Measurements from ENCODE around the gene DENND5B.

DENND5B gene

GRCh38 chr12:31525496-31526157 is 65.3 kb downstream of the DENND5B start:
- ChIA-PET CTCF (interaction anchor here (0.5 kb wide), 1 partner anchor 157 kb away, joined by 3 read pairs; no protein-coding TSS in a partner anchor), POLR2A (no interaction called here)

GRCh38 chr12:31524791-31525495 is 66.0 kb downstream of the DENND5B start:
- no peak for DNase-seq (ENCODE audit: extremely low spot score)
- TF ChIP-seq SP1 (IDR thresholded peaks at IDR 0.05): no peak
- no peak for TF ChIP-seq NFRKB (IDR thresholded peaks at IDR 0.05)
- no peak for TF ChIP-seq PKNOX1 (IDR thresholded peaks at IDR 0.05)
- TF ChIP-seq TARDBP (IDR thresholded peaks at IDR 0.05): no peak
- no peak for TF ChIP-seq L3MBTL2 (conservative IDR thresholded peaks at IDR 0.05)
- TF ChIP-seq FOXA1 (IDR thresholded peaks at IDR 0.05): no peak
- no peak for TF ChIP-seq LEF1 (IDR thresholded peaks at IDR 0.05; ENCODE audit: borderline replicate concordance)
- ChIA-PET POLR2A (no interaction called here), CTCF (interaction anchor here (0.5 kb wide), 1 partner anchor 157 kb away, joined by 3 read pairs; no protein-coding TSS in a partner anchor)

More at GRCh38 chr12:31525496-31526157, 65.3 kb downstream of the DENND5B start:
- TF ChIP-seq ZNF384 (IDR thresholded peaks at IDR 0.05) (no peak), SUZ12 (IDR thresholded peaks at IDR 0.05) (no peak), FOXM1 (IDR thresholded peaks at IDR 0.05; ENCODE audit: borderline replicate concordance) (no peak), LEF1 (IDR thresholded peaks at IDR 0.05; ENCODE audit: borderline replicate concordance) (no peak), ARNT (IDR thresholded peaks at IDR 0.05) (no peak), SP1 (IDR thresholded peaks at IDR 0.05) (no peak), L3MBTL2 (conservative IDR thresholded peaks at IDR 0.05) (no peak), BHLHE40 (IDR thresholded peaks at IDR 0.05; ENCODE audit: borderline replicate concordance) (no peak), NFRKB (IDR thresholded peaks at IDR 0.05) (no peak), HDGF (IDR thresholded peaks at IDR 0.05; ENCODE audit: borderline replicate concordance) (no peak), PKNOX1 (IDR thresholded peaks at IDR 0.05) (no peak), FOXK2 (IDR thresholded peaks at IDR 0.05) (no peak), FOXA1 (IDR thresholded peaks at IDR 0.05) (no peak), ELF4 (IDR thresholded peaks at IDR 0.05) (no peak), CTBP1 (IDR thresholded peaks at IDR 0.05; ENCODE audit: borderline replicate concordance) (no peak), TARDBP (IDR thresholded peaks at IDR 0.05) (no peak)
- DNase-seq (ENCODE audit: extremely low spot score): no peak

GRCh38 chr12:31523306-31523705 is 67.6 kb downstream of the DENND5B start:
- TF ChIP-seq SUZ12 (IDR thresholded peaks at IDR 0.05) (no peak), ELF4 (IDR thresholded peaks at IDR 0.05) (no peak), CTBP1 (IDR thresholded peaks at IDR 0.05; ENCODE audit: borderline replicate concordance) (no peak), ARNT (IDR thresholded peaks at IDR 0.05) (no peak), PKNOX1 (IDR thresholded peaks at IDR 0.05) (no peak)
- ChIA-PET CTCF (no interaction called here), POLR2A (no interaction called here)
- DNase-seq (ENCODE audit: extremely low spot score): no peak

- no peak for DNase-seq (ENCODE audit: extremely low spot score)
- TF ChIP-seq HDGF (IDR thresholded peaks at IDR 0.05; ENCODE audit: borderline replicate concordance) (no peak), NFRKB (IDR thresholded peaks at IDR 0.05) (no peak), SUZ12 (IDR thresholded peaks at IDR 0.05) (no peak), LEF1 (IDR thresholded peaks at IDR 0.05; ENCODE audit: borderline replicate concordance) (no peak), SP1 (IDR thresholded peaks at IDR 0.05) (no peak), FOXM1 (IDR thresholded peaks at IDR 0.05; ENCODE audit: borderline replicate concordance) (no peak), ELF4 (IDR thresholded peaks at IDR 0.05) (no peak), FOXK2 (IDR thresholded peaks at IDR 0.05) (no peak)
- ChIA-PET POLR2A (no interaction called here), CTCF (no interaction called here)
These were observed 68.3 kb downstream of the DENND5B start for GRCh38 chr12:31522607-31523006.

- TF ChIP-seq BHLHE40 (IDR thresholded peaks at IDR 0.05; ENCODE audit: borderline replicate concordance) (no peak), ARNT (IDR thresholded peaks at IDR 0.05) (no peak), FOXA1 (IDR thresholded peaks at IDR 0.05) (no peak), HDGF (IDR thresholded peaks at IDR 0.05; ENCODE audit: borderline replicate concordance) (no peak), SUZ12 (IDR thresholded peaks at IDR 0.05) (no peak), TARDBP (IDR thresholded peaks at IDR 0.05) (no peak), ELF4 (IDR thresholded peaks at IDR 0.05) (no peak), L3MBTL2 (conservative IDR thresholded peaks at IDR 0.05) (no peak), PKNOX1 (IDR thresholded peaks at IDR 0.05) (peak; percentile 46; the same call in 1 of the 2 replicates), ZNF384 (IDR thresholded peaks at IDR 0.05) (no peak), LEF1 (IDR thresholded peaks at IDR 0.05; ENCODE audit: borderline replicate concordance) (no peak), CTBP1 (IDR thresholded peaks at IDR 0.05; ENCODE audit: borderline replicate concordance) (peak; percentile 36; the same call in 1 of the 2 replicates), FOXK2 (IDR thresholded peaks at IDR 0.05) (no peak), FOXM1 (IDR thresholded peaks at IDR 0.05; ENCODE audit: borderline replicate concordance) (no peak), SP1 (IDR thresholded peaks at IDR 0.05) (no peak)
- POLR2A ChIA-PET: no interaction called here
- CTCF ChIA-PET: no interaction called here
- DNase-seq (ENCODE audit: extremely low spot score): no peak
These were observed 69.0 kb downstream of the DENND5B start for GRCh38 chr12:31521964-31522363.

Data from HEK293T (cell line).